Neural cell (in vitro differentiated cells): Measurements from ENCODE around the gene OR2G2.

ENCODE experiments used
- CTCF ChIP-seq: fragments of 450-650 bp; IDR thresholded peaks from 2 replicates; pipeline ENCODE4 v1.5.1; 2014; ENCODE audit warnings: antibody characterized with exemption, mild to moderate bottlenecking, moderate library complexity; ENCODE audit not compliant: poor library complexity, severe bottlenecking
- POLR2AphosphoS5 ChIP-seq: IDR thresholded peaks from 2 replicates; pipeline ENCODE4 v1.6.1; 2012
- TAF1 ChIP-seq: IDR thresholded peaks from 2 replicates; pipeline ENCODE4 v1.6.1; 2012; ENCODE audit warnings: low read depth

GRCh38 chr1:247576514-247576913, 11.6 kb upstream of the OR2G2 start:
- no peak for TF ChIP-seq CTCF
- TF ChIP-seq POLR2AphosphoS5: no peak
- no peak for TF ChIP-seq TAF1
